ENCODE data around the gene GLS. TPM values are rescaled to one million over a fixed set of nuclear protein-coding genes. Genes with fewer than 3 reads are reported as not detected.
"Not testable (repeated sequence)": the region's sequence is repeated elsewhere in the genome, so short reads cannot be mapped to it uniquely, and the experiment has no call there.

GLS gene
- total and polyA plus RNA-seq, 4 donors, result 31.1 to 318 (median 104) TPM

DNA sequence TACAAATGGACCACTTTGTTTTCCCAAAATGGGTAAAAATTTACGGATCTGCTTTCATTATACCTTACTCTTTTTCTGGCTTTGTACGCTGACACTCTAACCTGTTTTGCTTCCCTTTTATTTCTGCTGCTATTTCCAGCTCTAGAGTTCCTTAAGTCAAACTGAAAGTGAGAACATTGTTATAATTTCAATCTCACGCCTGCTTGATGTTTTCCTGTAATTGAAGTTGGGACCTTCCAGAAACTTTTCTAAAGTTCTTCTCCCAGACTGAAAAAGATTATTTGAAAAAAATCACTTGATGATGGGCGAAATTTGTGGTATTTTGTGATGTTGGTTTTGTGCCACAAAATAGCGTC lies 1.8 kb downstream of the GLS start:
- ATAC-seq (ENCODE audit: insufficient read depth, low FRiP score) (no peak), DNase-seq (no peak)
- no peaks in the 10 kb centered on the region for H3K9me3 ChIP-seq (ENCODE audit: control insufficient read depth in 4 of 4, insufficient read depth in 3 of 4, low read length in 3 of 4)
- TF ChIP-seq, protein P1, sequence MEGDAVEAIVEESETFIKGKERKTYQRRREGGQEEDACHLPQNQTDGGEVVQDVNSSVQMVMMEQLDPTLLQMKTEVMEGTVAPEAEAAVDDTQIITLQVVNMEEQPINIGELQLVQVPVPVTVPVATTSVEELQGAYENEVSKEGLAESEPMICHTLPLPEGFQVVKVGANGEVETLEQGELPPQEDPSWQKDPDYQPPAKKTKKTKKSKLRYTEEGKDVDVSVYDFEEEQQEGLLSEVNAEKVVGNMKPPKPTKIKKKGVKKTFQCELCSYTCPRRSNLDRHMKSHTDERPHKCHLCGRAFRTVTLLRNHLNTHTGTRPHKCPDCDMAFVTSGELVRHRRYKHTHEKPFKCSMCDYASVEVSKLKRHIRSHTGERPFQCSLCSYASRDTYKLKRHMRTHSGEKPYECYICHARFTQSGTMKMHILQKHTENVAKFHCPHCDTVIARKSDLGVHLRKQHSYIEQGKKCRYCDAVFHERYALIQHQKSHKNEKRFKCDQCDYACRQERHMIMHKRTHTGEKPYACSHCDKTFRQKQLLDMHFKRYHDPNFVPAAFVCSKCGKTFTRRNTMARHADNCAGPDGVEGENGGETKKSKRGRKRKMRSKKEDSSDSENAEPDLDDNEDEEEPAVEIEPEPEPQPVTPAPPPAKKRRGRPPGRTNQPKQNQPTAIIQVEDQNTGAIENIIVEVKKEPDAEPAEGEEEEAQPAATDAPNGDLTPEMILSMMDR (IDR thresholded peaks at IDR 0.05; ENCODE audit: control extremely low read depth, extremely low read depth), result no peak
- peak overlapping the region in 1 of 2 donors; percentile 89 for H3K27ac ChIP-seq (ENCODE audit: low read depth in 1 of 2, low read length in 1 of 2)
- H3K9ac ChIP-seq (ENCODE audit: insufficient read depth in 1 of 2, low read length in 2 of 2), result peak overlapping the region in 1 of 2 donors; percentile 93
- peaks cover 3 to 25% (median 4%) of the 10 kb centered on the region in 5 donors for H3K4me1 ChIP-seq (ENCODE audit: control insufficient read depth in 5 of 5, insufficient read depth in 5 of 5, low read length in 5 of 5)
- H3K4me3 ChIP-seq, result no peak overlapping the region
- no peaks in the 10 kb centered on the region for H3K36me3 ChIP-seq (ENCODE audit: control insufficient read depth in 4 of 4, insufficient read depth in 4 of 4, low read length in 4 of 4)
- WGBS, 2 donors, result 3 to 6% methylated on average over 5 of the region's 5 CpGs
- H3K27me3 ChIP-seq (ENCODE audit: control insufficient read depth in 3 of 3, insufficient read depth in 3 of 3, low read length in 2 of 3), result no peaks in the 10 kb centered on the region

DNA sequence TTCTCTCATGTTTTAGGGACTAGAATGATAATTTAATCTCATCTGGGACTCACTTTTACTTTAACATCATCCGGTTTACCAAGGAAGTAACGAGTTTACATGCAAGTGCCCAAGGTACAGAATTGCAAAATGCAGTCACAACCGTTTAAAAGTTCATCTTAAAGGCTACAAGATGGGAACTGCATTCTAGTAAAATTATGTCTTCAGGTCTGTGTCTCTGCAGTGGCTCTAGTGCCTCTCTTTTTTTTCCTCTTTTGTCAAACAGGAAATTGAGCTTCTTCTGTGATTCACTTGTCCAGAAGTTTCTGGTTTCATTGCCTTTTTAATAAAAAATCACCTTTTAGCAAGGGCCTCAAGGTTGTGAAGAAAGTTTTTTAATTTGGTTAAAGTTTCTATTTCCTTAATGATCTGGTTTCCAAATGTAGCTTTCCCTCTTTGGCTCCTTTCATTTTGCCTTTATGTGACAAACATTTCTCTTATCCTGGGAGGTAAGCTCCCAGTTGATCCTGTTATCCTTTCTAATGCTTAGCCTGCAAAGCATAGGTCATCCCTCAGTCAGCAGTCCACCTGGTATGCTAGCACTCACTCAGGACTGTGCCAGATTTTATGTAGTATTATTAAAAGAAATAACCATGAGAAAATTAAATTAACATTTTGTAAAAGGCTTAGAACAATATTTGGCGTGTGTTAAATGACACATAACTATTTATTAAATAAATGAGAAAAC lies 2.4 kb downstream of the GLS start:
- H3K36me3 ChIP-seq (ENCODE audit: control insufficient read depth in 4 of 4, insufficient read depth in 4 of 4, low read length in 4 of 4), result no peaks in the 10 kb centered on the region
- TF ChIP-seq, protein P1 (IDR thresholded peaks at IDR 0.05; ENCODE audit: control extremely low read depth, extremely low read depth), result no peak
- H3K27me3 ChIP-seq (ENCODE audit: control insufficient read depth in 3 of 3, insufficient read depth in 3 of 3, low read length in 2 of 3), result no peaks in the 10 kb centered on the region
- H3K27ac ChIP-seq (ENCODE audit: low read depth in 1 of 2, low read length in 1 of 2), result peak overlapping the region in 1 of 2 donors; percentile 89
- ATAC-seq (ENCODE audit: insufficient read depth, low FRiP score) (no peak), DNase-seq (peak in 1 of 3 donors; percentile 22)
- H3K9me3 ChIP-seq (ENCODE audit: control insufficient read depth in 4 of 4, insufficient read depth in 3 of 4, low read length in 3 of 4), result no peaks in the 10 kb centered on the region
- WGBS, 2 donors, result 17 to 25% methylated on average over 4 of the region's 4 CpGs
- H3K4me3 ChIP-seq, result no peak overlapping the region
- peaks cover 3 to 25% (median 4%) of the 10 kb centered on the region in 5 donors for H3K4me1 ChIP-seq (ENCODE audit: control insufficient read depth in 5 of 5, insufficient read depth in 5 of 5, low read length in 5 of 5)
- H3K9ac ChIP-seq (ENCODE audit: insufficient read depth in 1 of 2, low read length in 2 of 2), result peak overlapping the region in 1 of 2 donors; percentile 93

DNA sequence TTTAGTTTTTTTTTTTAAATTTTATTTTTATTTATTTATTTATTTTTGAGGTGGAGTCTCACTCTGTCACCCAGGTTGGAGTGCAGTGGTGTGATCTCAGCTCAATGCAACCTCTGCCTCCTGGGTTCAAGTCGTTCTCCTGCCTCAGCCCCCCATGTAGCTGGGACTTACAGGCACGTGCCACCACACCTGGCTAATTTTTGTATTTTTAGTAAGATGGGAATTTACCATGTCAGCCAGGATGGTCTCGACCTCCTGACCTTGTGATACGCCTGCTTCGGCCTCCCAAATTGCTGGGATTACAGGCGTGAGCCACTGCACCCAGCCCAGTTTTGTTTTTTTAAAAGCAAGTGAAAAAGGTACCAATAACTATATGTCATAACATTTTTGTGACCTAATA lies 5.2 kb downstream of the GLS start:
- WGBS, 2 donors, result 85 to 88% methylated on average over 6 of the region's 6 CpGs
- not testable (repeated sequence) for H3K9me3 ChIP-seq (ENCODE audit: control insufficient read depth in 4 of 4, insufficient read depth in 3 of 4, low read length in 3 of 4); H3K36me3 ChIP-seq (ENCODE audit: control insufficient read depth in 4 of 4, insufficient read depth in 4 of 4, low read length in 4 of 4); ATAC-seq (ENCODE audit: insufficient read depth, low FRiP score); DNase-seq; H3K9ac ChIP-seq (ENCODE audit: insufficient read depth in 1 of 2, low read length in 2 of 2); H3K4me3 ChIP-seq; H3K27me3 ChIP-seq (ENCODE audit: control insufficient read depth in 3 of 3, insufficient read depth in 3 of 3, low read length in 2 of 3)
- Histone ChIP-seq H3K4me1 (ENCODE audit: control insufficient read depth in 5 of 5, insufficient read depth in 5 of 5, low read length in 5 of 5) (peaks cover 4 to 23% (median 4%) of the 10 kb centered on the region in 5 donors), H3K27ac (ENCODE audit: low read depth in 1 of 2, low read length in 1 of 2) (peak overlapping the region in 1 of 2 donors; percentile 45)

DNA sequence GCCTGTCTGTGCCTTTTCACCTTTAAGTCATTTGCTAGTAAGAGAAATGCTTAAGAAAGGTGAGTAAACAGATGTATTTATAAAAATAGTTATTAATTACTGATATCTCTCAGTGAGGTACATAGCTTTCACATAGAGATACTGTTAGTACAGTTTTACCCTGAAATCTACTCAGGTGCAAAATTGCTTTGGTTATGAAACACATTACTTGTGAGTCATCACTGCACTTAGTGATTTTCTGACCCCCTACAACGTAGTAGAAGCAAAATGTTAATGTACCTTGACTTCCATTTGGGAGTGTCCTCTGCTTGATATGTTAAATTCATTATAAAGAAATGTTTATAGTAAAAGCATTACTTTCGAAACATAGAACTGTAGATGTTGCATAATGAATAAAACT lies 6.5 kb downstream of the GLS start:
- TF ChIP-seq, protein P1 (IDR thresholded peaks at IDR 0.05; ENCODE audit: control extremely low read depth, extremely low read depth), result no peak
- no peaks in the 10 kb centered on the region for H3K27me3 ChIP-seq (ENCODE audit: control insufficient read depth in 3 of 3, insufficient read depth in 3 of 3, low read length in 2 of 3)
- ATAC-seq (ENCODE audit: insufficient read depth, low FRiP score) (no peak), DNase-seq (no peak)
- H3K4me3 ChIP-seq, result no peak overlapping the region
- H3K4me1 ChIP-seq (ENCODE audit: control insufficient read depth in 5 of 5, insufficient read depth in 5 of 5, low read length in 5 of 5), result peaks cover 2 to 21% (median 4%) of the 10 kb centered on the region in 5 donors
- WGBS, 2 donors, result 40 to 42% methylated on average over 2 of the region's 2 CpGs
- H3K9me3 ChIP-seq (ENCODE audit: control insufficient read depth in 4 of 4, insufficient read depth in 3 of 4, low read length in 3 of 4), result no peaks in the 10 kb centered on the region
- H3K9ac ChIP-seq (ENCODE audit: insufficient read depth in 1 of 2, low read length in 2 of 2), result no peak overlapping the region
- peaks cover 0 to 2% (median under 1%) of the 10 kb centered on the region in 4 donors for H3K36me3 ChIP-seq (ENCODE audit: control insufficient read depth in 4 of 4, insufficient read depth in 4 of 4, low read length in 4 of 4)
- no peak overlapping the region for H3K27ac ChIP-seq (ENCODE audit: low read depth in 1 of 2, low read length in 1 of 2)

Data from lung (tissue), 12 donors.